T-helper 2 cell treated with Interferon-gamma antibody and Interleukin-4, amounts not matched to agents 5 μg/mL and 100 μg/mL, for 36 hours (primary cell): Measurements from ENCODE around the gene SIGLEC6.
A peak's percentile ranks its signal among the peaks of the same experiment; 100 is the strongest.

Experiments
- DNase-seq: peaks from one replicate; pipeline ENCODE4 v3.0.0; 2021; ENCODE audit warnings: low spot score
- H3K27ac Mint-ChIP-seq: one replicate; pipeline ENCODE4 v1.8.0; 2021; ENCODE audit warnings: mild to moderate bottlenecking, mixed read lengths
- H3K27me3 Mint-ChIP-seq: one replicate; pipeline ENCODE4 v1.8.0; 2021; ENCODE audit warnings: low read depth, mixed read lengths
- H3K36me3 Mint-ChIP-seq: one replicate; pipeline ENCODE4 v1.8.0; 2021; ENCODE audit warnings: low read depth, mixed read lengths
- H3K4me1 Mint-ChIP-seq: one replicate; pipeline ENCODE4 v1.8.0; 2021; ENCODE audit warnings: low read depth, mixed read lengths
- H3K4me3 Mint-ChIP-seq: one replicate; pipeline ENCODE4 v1.8.0; 2022; ENCODE audit warnings: mild to moderate bottlenecking, moderate library complexity, mixed read lengths
- H3K9me3 Mint-ChIP-seq: one replicate; pipeline ENCODE4 v1.8.0; 2021; ENCODE audit warnings: mixed read lengths

SIGLEC6 gene

DNA sequence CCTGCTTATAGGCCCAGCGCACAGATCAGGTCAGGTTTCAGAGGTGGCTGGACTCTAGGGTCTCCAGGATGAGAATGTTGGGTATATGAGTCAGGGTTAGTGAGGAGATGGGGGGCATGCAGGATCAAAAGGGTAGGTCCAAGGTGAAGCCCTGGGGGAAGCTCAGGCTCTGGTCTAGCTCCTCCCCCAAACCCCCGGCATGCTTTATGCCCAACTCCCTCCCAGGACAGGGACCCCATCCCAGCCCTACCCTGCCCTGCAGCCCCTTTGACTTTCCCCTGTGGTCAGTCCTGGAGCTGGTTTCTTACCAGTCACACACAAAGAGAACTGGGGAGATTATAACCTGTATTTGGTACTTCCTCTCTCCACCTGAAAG lies 62.9 kb downstream of the SIGLEC6 start:
- no peaks in the 10 kb centered on the region for H3K27me3 Mint-ChIP-seq
- no peaks in the 10 kb centered on the region for H3K9me3 Mint-ChIP-seq
- H3K4me1 Mint-ChIP-seq, result peaks cover 53% of the 10 kb centered on the region
- peak overlapping the region; percentile 75 for H3K27ac Mint-ChIP-seq
- DNase-seq, result no peak
- H3K4me3 Mint-ChIP-seq, result peak overlapping the region; percentile 60
- H3K36me3 Mint-ChIP-seq, result no peaks in the 10 kb centered on the region

DNA sequence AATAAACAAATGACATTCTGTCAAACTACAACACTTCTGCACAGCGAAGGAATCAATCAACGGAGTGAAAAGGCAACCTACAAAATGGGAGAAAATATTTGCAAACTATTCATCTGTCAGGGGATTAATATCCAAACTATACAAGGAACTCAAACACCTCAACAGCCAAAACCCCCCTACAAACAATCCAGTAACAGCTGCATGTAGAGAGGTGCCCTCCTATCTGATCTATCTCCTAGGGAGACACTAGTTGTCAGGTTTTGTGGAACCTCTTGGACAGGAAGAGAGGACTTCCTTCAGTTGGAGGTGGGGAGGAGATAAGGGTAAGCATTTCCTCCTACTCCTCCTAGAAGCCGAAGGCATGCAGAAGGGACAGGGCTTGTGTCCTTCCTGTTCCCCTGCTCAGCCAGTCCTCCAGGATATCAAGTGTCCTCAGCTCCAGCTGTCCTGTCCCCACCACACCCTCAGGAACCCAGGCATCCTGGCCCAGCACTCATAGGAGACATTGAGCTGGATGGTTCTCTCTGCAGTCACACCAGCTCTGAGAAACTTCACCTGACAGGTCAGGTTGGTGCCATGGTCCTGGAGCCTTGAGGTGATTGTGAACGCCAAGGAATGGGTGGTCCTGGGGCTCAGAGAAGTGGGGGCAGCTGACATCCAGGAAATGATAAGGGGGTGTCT lies 63.5 kb downstream of the SIGLEC6 start:
- Mint-ChIP-seq H3K36me3 (no peaks in the 10 kb centered on the region), H3K4me1 (peaks cover 58% of the 10 kb centered on the region), H3K27me3 (no peaks in the 10 kb centered on the region), H3K4me3 (peak overlapping the region; percentile 60), H3K27ac (peak overlapping the region; percentile 75), H3K9me3 (no peaks in the 10 kb centered on the region)
- DNase-seq, result no peak
